ENCODE results near the gene BEAN1.
A peak's percentile ranks its signal among the peaks of the same experiment; 100 is the strongest.

BEAN1 gene

DNA sequence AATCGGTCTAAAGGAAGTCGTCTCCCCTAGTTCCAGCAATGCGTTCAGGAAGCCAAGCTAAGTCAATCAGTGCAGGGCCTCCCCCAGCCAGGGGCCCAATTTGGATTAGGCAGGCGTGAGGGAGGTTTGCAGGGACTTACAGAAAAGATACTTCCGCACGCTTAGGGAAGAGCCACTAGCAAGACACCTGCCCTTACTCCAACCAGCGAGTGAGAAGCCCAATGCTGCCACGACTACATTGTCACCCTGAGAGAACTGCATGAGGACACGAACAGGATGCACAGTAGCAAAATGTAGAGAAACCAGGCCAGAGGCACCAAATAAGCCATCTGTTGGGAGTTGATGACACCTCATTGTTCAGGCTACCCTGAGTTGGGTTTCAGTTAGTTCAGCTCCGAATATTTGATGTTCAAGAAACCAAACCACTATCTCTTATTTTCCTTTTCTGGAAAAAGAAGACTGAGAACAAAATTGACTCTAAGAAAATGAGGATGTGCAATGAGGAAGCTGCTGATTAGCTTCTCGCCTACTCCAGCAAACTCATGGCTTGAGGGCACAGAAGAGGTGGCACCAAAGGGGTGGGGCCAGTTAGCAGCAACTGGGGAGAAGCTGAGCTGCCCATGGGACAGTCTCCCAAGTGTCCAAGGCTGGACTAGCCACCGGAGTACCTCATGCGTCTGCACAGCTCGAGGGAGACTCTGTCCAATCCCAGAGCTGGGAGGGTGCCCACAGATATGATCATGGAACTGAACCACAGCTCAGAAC is 93.5 kb downstream of the BEAN1 start:
- DNase-seq (ENCODE audit: low read depth, low spot score) = no peak

DNA sequence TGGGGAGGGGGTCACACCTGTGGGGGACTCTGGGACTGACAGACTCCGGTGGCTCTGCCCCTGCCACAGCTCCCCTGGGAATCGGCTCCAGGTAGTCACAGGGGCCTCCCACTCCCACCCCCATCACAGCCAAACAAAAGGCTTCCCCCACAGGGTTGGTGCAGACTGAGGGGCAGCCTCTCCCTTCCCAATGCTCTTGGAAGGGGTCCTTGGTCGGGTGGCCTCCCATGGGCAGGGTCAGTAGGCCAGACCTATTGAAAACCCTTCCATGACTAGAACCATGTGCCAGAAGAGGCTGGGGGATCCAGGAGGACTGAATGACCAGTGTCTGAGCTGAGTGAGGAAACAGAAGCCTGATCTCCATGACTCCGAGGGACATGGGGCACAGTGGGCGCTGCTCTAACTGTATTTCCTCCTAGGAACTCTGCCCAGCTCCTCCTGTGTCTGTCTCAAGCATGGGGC is 94.2 kb downstream of the BEAN1 start:
- no peak for DNase-seq (ENCODE audit: low read depth, low spot score)

DNA sequence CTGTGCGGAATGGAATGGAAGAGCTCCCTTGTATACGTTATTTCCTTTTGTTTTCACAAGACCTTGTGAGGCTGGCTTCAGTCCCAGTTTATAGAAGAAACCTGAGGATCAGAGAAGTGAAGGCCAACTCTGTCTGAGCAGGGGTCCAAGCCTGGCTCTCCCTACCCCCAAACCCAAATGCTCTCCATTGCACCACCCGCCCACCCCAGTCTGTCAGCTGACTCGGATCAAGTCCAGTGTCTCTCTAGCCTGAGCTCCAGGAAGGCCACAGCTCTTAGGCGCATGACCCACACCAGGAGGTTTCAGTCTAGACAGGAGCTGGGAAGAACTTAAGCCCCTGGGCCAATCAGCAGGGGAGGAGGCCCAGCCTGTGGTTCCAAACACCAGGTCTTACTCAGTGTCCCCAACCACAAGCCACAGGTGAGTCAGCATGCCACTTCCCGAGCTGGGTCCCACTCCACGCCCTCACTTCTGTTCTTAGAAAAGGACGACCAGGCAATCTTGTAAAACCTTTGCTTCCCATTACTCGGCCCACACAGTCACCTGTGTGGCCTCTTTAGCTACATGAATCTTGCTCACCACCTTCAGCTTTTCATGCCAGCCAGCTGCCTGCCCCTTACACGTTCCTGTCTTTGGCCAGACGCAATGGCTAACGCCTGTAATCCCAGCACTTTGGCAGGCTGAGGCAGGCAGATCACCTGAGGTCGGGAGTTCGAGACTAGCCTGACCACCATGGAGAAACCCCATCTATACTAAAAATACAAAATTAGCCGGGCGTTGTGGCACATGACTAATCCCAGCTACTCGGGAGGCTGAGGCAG is 95.1 kb downstream of the BEAN1 start:
- DNase-seq (ENCODE audit: low read depth, low spot score) = peak; percentile 57

DNA sequence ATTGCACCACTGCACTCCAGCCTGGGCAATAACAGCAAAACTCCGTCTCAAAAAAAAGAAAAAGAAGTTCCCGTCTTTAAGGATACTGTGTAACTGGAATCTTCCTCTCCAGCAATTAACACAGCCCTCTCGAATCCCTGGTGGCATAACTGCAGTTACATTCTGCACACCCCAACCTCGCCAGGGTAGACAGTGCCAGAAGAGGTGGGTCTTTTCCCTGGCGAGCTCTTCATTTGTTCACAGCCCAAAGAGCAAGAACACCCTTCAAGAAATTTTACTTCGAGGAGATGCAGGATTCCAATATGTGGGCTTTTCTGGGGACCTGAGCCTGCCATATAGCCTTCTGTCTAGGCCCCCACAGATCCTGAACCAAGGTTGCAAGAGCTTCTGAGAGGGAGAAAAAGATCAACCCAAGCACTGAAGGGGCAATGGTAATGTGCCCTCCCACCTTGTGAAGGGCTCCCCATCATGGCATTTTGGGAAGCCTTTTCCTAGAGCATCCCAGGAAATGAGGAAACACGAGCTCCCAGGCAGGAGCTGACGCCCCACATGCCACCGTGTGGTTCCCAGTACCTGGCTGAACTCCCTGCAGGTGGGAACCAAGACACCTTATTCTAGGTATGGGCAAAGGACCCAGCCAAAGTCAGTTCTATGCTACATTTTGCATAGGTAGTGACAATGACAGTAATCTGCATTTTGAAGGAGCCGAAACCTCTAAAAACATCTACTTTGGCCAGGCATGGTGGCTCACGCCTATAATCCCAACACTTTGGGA is 95.9 kb downstream of the BEAN1 start:
- no peak for DNase-seq (ENCODE audit: low read depth, low spot score)

DNA sequence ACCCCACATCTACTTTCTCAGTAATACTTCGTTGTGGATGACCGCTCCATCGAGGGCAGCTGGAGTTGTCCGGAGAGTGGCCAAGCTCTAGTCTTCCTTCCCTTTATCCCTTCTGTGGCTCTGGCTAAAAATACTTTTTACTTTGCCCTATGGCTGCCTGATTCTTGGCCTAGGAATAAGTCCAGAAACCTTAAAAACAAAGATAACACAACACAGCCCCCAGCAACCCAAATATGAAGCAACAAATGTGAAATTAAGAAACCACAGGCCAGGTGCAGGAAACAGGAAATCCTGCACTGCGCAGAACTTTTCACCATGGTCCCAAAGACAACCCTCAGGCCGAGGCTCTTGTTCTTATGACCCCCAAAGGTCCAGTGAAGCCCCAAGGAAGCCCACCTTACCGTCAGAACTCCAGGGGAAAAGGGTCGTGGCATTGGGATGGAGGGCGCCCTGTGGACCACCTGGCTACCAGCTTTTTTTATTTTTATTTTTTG is 96.8 kb downstream of the BEAN1 start:
- no peak for DNase-seq (ENCODE audit: low read depth, low spot score)

DNA sequence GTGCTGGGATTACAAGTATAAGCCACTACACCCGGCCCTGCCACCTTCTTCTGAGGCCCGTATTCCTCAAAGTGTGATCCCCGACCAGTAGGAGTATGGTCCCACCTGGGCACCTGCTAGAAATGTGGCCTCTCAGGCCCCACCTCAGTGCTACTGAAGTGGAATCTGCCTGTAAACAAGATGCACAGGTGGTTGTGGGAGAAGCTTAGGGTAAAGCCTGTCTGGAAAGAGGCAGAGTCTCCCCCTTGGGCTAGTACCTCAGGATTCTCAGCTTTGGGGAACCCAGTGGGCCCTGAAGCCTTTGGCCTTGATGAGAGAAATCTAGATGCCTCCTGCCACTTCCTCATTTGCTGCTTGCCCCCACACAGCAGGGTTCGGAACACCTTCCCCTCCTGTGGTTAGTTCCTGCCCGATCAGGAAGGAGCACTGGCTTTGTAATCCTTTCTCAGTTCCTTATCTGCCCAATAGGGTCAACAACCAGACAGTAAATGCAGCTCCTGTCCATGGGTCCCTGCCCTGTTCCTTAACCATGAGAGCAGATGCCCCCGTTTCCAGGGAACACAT is 97.6 kb downstream of the BEAN1 start:
- no peak for DNase-seq (ENCODE audit: low read depth, low spot score)

DNA sequence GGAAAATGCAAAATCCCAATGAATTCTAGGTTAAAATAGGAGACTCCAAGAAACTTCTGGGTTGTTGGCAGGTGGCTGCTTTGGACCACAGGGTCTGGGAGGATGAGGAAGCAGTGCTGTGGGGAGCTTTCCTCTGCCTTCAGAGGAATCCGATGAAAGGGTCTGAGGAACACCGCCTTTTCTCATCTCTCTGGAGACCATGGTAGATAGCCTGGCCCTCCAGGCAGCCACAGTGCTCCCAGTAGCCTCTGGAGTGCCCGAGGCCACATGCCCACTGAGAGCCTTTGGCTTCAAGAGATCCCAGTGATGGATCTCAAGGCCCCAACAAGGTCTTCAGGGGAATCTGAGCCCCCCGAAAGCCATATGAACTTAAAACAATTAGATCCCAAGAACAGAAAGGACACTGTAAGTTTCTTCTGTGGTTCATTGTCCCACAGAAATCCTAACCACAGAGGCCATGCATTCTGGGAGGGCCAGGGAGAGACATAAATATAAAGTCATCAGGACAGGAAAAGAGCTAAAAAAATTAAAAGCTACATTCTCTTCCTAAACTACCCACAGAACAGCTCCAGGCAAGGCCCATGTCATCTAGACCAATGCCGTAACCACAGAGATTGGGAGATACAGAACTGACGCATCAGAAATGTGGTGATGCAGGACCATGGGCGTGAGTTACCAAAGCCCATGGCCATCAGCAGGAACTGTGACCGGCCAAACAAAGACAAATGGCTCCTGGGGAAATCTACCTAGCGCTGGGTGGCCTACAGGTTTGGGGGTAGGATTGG is 98.5 kb downstream of the BEAN1 start:
- no peak for DNase-seq (ENCODE audit: low read depth, low spot score)

DNA sequence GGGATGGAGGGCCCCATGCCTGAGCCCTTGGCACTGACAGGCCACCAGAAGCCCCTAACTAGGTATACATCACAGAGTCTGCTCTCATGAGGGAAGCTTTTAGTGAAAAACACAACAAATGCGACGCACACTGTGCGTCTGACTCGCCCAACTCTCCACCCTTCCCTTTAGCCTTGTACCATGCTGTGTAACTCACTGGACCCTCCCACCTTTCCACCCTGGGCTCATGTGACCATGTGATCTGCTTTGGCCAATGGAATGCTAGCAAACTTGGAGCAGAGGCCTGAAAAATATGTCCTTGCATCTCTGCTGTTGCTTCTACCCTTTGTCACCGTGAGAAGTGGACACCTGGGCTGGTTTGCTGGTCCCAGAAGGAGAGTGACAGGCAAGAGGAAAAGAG is 101.2 kb downstream of the BEAN1 start:
- no peak for DNase-seq (ENCODE audit: low read depth, low spot score)

DNA sequence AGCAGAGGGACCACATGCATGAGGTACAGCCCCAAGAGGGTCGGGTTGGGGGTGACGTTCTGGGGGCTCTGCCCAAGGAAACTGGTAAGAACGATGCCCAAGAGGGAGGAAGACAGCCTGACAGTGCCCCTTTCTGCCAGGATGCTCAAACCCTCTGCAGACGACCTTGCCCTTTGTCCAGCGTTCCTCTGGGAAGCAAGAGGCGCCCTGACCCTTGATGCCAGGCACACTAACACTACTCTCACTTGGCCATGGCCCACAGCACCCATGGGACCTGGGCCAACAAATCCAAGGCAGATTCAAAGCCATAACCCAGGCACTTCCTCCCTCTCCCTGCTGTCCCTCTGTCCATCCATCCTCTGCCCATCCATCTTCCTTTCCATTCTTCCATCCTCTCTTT is 102.4 kb downstream of the BEAN1 start:
- DNase-seq (ENCODE audit: low read depth, low spot score) = no peak
